K562 (cell line): Measurements from ENCODE around the gene LMBRD1. TPM values are rescaled to one million over a fixed set of nuclear protein-coding genes. Genes with fewer than 3 reads are reported as not detected.

Source experiments
- ATAC-seq: fragments of 200-7000 bp; cut with Tn5 transposase; 3 replicates; pipeline ENCODE4 v1.9.1; 2020; ENCODE audit warnings: moderate library complexity
- BruUV-seq: library from RNA; stranded (reverse); fragments of 400-500 nt; replicated peaks from 2 replicates; lab custom pipeline; 2021; lab: Mats Ljungman, UMichigan
- CTCF ChIA-PET: fragments of 300-600 bp; formaldehyde crosslinking; extraction: SDS; loops from one replicate; lab custom pipeline; 2021; ENCODE audit warnings: low intra/inter-chr PET ratio; lab: Yijun Ruan, JAX
- POLR2A ChIA-PET: fragments of 300-600, 350-650 bp; sonication (Branson Sonifier 250); formaldehyde crosslinking; extraction: SDS; loops from one replicate; lab custom pipeline; 2021; ENCODE audit warnings: antibody characterized with exemption, inconsistent platforms; lab: Yijun Ruan, JAX
- DNase-seq, 4 experiments: peaks; one replicate each; pipeline versions ENCODE4 v3.0.0 to v3.0.0-alpha.2; 2011 to 2018; ENCODE audit warnings: low spot score in 3 of 4, mixed read lengths in 3 of 4; ENCODE audit errors: extremely low read depth in 1 of 4
- FAIRE-seq: peaks from 2 replicates; lab custom pipeline; 2011; peaks lifted over from hg19 to GRCh38; lab: Jason Lieb, UNC
- H2AFZ ChIP-seq: 2 replicates; pipeline ENCODE4 v1.6.0; 2011; ENCODE audit warnings: low read depth, low read length, control low read depth, inconsistent platforms
- H3K27ac ChIP-seq: fragments of 200-600 bp; 3 replicates; pipeline ENCODE4 v1.8.0; 2011; ENCODE audit warnings: low read depth, mild to moderate bottlenecking, control low read depth, inconsistent platforms, low read length, moderate library complexity, mixed read lengths; ENCODE audit errors: extremely low read depth
- H3K27me3 ChIP-seq, 2 experiments: fragments of 300-600 bp in 1 of 2; 2 replicates in 1 of 2; 3 replicates in 1 of 2; pipeline versions ENCODE4 v1.6.0 to v1.8.0; 2011; ENCODE audit warnings: inconsistent platforms in 2 of 2, low read length in 2 of 2, mild to moderate bottlenecking in 1 of 2, mixed read lengths in 1 of 2, moderate library complexity in 1 of 2; ENCODE audit not compliant: control insufficient read depth in 2 of 2, insufficient read depth in 2 of 2
- H3K36me3 ChIP-seq: fragments of 300-600 bp; 3 replicates; pipeline ENCODE4 v1.8.0; 2011; ENCODE audit warnings: mild to moderate bottlenecking, low read length, inconsistent platforms; ENCODE audit not compliant: control insufficient read depth, insufficient read depth
- H3K4me1 ChIP-seq, 2 experiments: fragments of 200-600 bp in 1 of 2; replicated peaks in 1 of 2; 2 replicates in 1 of 2; 3 replicates in 1 of 2; pipeline versions ENCODE4 v1.5.1 to v1.8.0; 2011; ENCODE audit warnings: inconsistent platforms in 2 of 2, low read length in 2 of 2, mild to moderate bottlenecking in 1 of 2, mixed read lengths in 1 of 2, moderate library complexity in 1 of 2; ENCODE audit not compliant: control insufficient read depth in 2 of 2, insufficient read depth in 2 of 2
- H3K4me2 ChIP-seq: 2 replicates; pipeline ENCODE4 v1.6.1; 2011; ENCODE audit warnings: low read length, control low read depth, inconsistent platforms, mixed read lengths; ENCODE audit not compliant: insufficient read depth
- H3K4me3 ChIP-seq: fragments of 200-600 bp; sonication (generic), shearing (Covaris generic); 2 replicates; pipeline ENCODE4 v1.5.1; 2016; ENCODE audit warnings: control low read depth, inconsistent platforms
- H3K79me2 ChIP-seq: fragments of 200-600 bp; 3 replicates; pipeline ENCODE4 v1.8.0; 2011; ENCODE audit warnings: low read length, inconsistent platforms; ENCODE audit not compliant: control insufficient read depth, insufficient read depth
- H3K9ac ChIP-seq, 2 experiments: 2 replicates each; pipeline versions ENCODE4 v1.6.0 to v1.6.1; 2011; ENCODE audit warnings: low read depth in 2 of 2, low read length in 2 of 2, control low read depth in 1 of 2, inconsistent platforms in 1 of 2, mild to moderate bottlenecking in 1 of 2, mixed read lengths in 1 of 2; ENCODE audit not compliant: insufficient read depth in 1 of 2
- H3K9me1 ChIP-seq: one replicate; pipeline ENCODE4 v1.6.0; 2011; ENCODE audit warnings: inconsistent platforms, mild to moderate bottlenecking, low read length, moderate library complexity; ENCODE audit not compliant: control insufficient read depth, insufficient read depth
- H3K9me3 ChIP-seq: replicated peaks from 2 replicates; pipeline ENCODE4 v1.5.1; 2011; ENCODE audit warnings: low read depth, low read length, inconsistent platforms; ENCODE audit not compliant: control insufficient read depth, insufficient read depth
- H4K20me1 ChIP-seq: replicated peaks from 2 replicates; pipeline ENCODE4 v1.6.1; 2011; ENCODE audit warnings: low read length, inconsistent platforms, mixed read lengths; ENCODE audit not compliant: control insufficient read depth, insufficient read depth
- DACH1 ChIP-seq: fragments of 450-650 bp; IDR thresholded peaks from 2 replicates; pipeline ENCODE4 v1.6.1; 2018; ENCODE audit not compliant: partially characterized antibody
- GATAD2B ChIP-seq: fragments of 450-650 bp; IDR thresholded peaks from 2 replicates; pipeline ENCODE4 v1.6.1; 2017; ENCODE audit warnings: mild to moderate bottlenecking, borderline replicate concordance
- HDAC6 ChIP-seq: IDR thresholded peaks from 2 replicates; pipeline ENCODE4 v1.6.1; 2012; ENCODE audit warnings: low read depth, mild to moderate bottlenecking, control low read depth, inconsistent platforms, low read length, moderate library complexity
- NFYB ChIP-seq: IDR thresholded peaks from 2 replicates; pipeline ENCODE4 v1.6.1; 2011; ENCODE audit warnings: mild to moderate bottlenecking, moderate library complexity; ENCODE audit not compliant: insufficient read length; ENCODE audit errors: extremely low read depth
- NR3C1 ChIP-seq: sonication (generic); formaldehyde crosslinking; IDR thresholded peaks from 2 replicates; pipeline ENCODE4 v1.8.1; 2022; ENCODE audit warnings: missing genetic modification reagents
- RREB1 ChIP-seq: fragments of 250-450 bp; sonication (Bioruptor Pico); IDR thresholded peaks from 2 replicates; pipeline ENCODE4 v1.4.0; 2020
- THAP7 ChIP-seq: fragments of 250-450 bp; sonication (Bioruptor Pico); IDR thresholded peaks from 2 replicates; pipeline ENCODE4 v1.5.0; 2021
- ZBTB17 ChIP-seq: fragments of 450-650 bp; formaldehyde crosslinking; IDR thresholded peaks from 2 replicates; pipeline ENCODE4 v1.4.0; 2020; ENCODE audit warnings: mild to moderate bottlenecking
- ZNF316 ChIP-seq: fragments of 450-650 bp; IDR thresholded peaks from 2 replicates; pipeline ENCODE4 v1.6.1; 2016
- ZNF561 ChIP-seq: fragments of 450-650 bp; formaldehyde crosslinking; conservative IDR thresholded peaks from 2 replicates; pipeline ENCODE4 v1.4.0; 2020; ENCODE audit warnings: mild to moderate bottlenecking, moderate library complexity
- ZNF830 ChIP-seq: fragments of 250-450 bp; sonication (Bioruptor Pico); IDR thresholded peaks from 2 replicates; pipeline ENCODE4 v1.5.0; 2021; ENCODE audit warnings: mild to moderate bottlenecking
- WGBS: fragments of 100-300 bp; shearing (Covaris generic); methylation state at CpG from one replicate; pipeline ENCODE4 v1.1.6; 2016; ENCODE audit warnings: low coverage, mixed read lengths; ENCODE audit not compliant: insufficient coverage; ENCODE audit errors: missing lambda C conversion rate; 5-methylcytosine and 5-hydroxymethylcytosine counted together
- in situ Hi-C: fragments of 300-500 bp; cut with MboI; formaldehyde crosslinking; loops from 4 replicates; pipeline ENCODE4 v1.15.0; 2018; ENCODE audit warnings: inconsistent platforms, mixed read lengths
- intact Hi-C: fragments of 100-400 bp; cut with micrococcal nuclease; formaldehyde crosslinking; loops from 2 replicates; pipeline ENCODE4 v1.14.2; 2022
- polyA plus RNA-seq, 8 experiments: library from polyadenylated mRNA; depleted of rRNA in 4 of 8; stranded (reverse) in 5 of 8; unstranded in 3 of 8; fragments of >200 nt; fragmentation: Nextera tagmentation in 2 of 8; fragmentation: Illumina TruSeq in 1 of 8; extraction: Ambion mirVana in 2 of 8; extraction: Trizol in 1 of 8; gene quantifications; 2 replicates each; pipeline versions ENCODE4 v1.2.1 to v1.2.3, GENCODE V29; 2011 to 2014; ENCODE audit warnings: inconsistent platforms in 1 of 8, missing spikeins in 1 of 8
- total RNA-seq, 7 experiments: library from RNA; depleted of rRNA in 6 of 7; stranded (reverse); fragments of >200 nt in 6 of 7; fragmentation: Illumina TruSeq in 2 of 7; extraction: Trizol in 2 of 7; gene quantifications; 2 replicates each; pipeline versions ENCODE4 v1.2.1 to v1.2.3, GENCODE V29; 2011 to 2021; ENCODE audit warnings: low replicate concordance in 1 of 7

The LMBRD1 gene
- total and polyA plus RNA-seq, 9 of the 15 experiments (the other 6 are each of a cell fraction or from before 2014, with no cell fraction given): 14.0 to 85.2 (median 26.5) TPM

DNA sequence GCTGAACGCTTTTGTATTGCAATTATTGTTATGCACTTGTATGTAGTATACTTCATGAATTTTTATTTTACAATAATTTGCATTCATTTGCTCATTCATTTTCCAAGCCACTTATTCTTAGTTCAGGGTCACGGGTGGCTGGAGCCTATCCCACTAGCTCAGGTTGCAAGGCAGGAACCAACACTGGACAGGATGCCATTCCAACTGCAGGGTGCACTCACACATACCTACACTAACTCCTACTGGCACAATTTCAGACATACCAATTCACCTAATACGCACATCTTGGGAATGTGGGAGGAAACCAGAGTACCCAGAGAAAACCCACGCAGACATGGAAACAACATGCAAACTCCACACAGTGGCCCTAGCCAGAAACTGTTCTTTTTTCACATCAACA is 61.8 kb downstream of the LMBRD1 start:
- no peak overlapping the region for H3K4me3 ChIP-seq
- FAIRE-seq: no peak
- ChIA-PET POLR2A (interaction anchor here (1.0 kb wide), 1 partner anchor 397 kb away, joined by 3 read pairs; no protein-coding TSS in a partner anchor), CTCF (no interaction called here)
- H3K4me2 ChIP-seq: no peak overlapping the region
- in situ Hi-C loops: no loop called here
- H3K27me3 ChIP-seq: no peaks in the 10 kb centered on the region
- WGBS: 85% methylated on average over 4 of the region's 4 CpGs
- BruUV-seq: no TSS peak
- H3K9ac ChIP-seq: no peak overlapping the region
- H3K27ac ChIP-seq: no peak overlapping the region
- peaks cover 6% of the 10 kb centered on the region; the same call in 2 of the 3 replicates for H3K36me3 ChIP-seq
- no peak for DNase-seq
- H4K20me1 ChIP-seq: no peaks in the 10 kb centered on the region
- intact Hi-C loops: loop anchor here (5.0 to 10.0 kb wide), 2 partner anchors 62 to 370 kb away; partner anchors contain the start of gene LMBRD1
- no peak; the same call in 2 of the 3 replicates for ATAC-seq
- H3K9me1 ChIP-seq: no peaks in the 10 kb centered on the region
- H3K4me1 ChIP-seq: no peaks in the 10 kb centered on the region
- no peak for TF ChIP-seq NFYB
- TF ChIP-seq DACH1: no peak
- no peak for TF ChIP-seq HDAC6
- no peak overlapping the region for H2AFZ ChIP-seq
- H3K9me3 ChIP-seq: no peaks in the 10 kb centered on the region
- no peaks in the 10 kb centered on the region for H3K79me2 ChIP-seq

- Histone ChIP-seq H3K4me2 (no peak overlapping the region), H3K79me2 (no peaks in the 10 kb centered on the region), H3K9ac (no peak overlapping the region), H3K9me3 (no peaks in the 10 kb centered on the region), H3K4me1 (no peaks in the 10 kb centered on the region), H3K9me1 (no peaks in the 10 kb centered on the region), H2AFZ (no peak overlapping the region), H3K4me3 (no peak overlapping the region), H3K27ac (no peak overlapping the region), H3K36me3 (peaks cover 2% of the 10 kb centered on the region; the same call in 1 of the 3 replicates), H3K27me3 (no peaks in the 10 kb centered on the region), H4K20me1 (no peaks in the 10 kb centered on the region)
- no TSS peak for BruUV-seq
- DNase-seq: peak; percentile 12 to 19 (median 18)
- in situ Hi-C loops (no loop called here), intact Hi-C loops (loop anchor here (2.0 to 10.0 kb wide), 3 partner anchors 135 to 434 kb away; partner anchors contain the start of gene COL19A1)
- ChIA-PET CTCF (interaction anchor here (1.0 kb wide), 1 partner anchor 433 kb away, joined by 3 read pairs; no protein-coding TSS in a partner anchor), POLR2A (no interaction called here)
- no peak for FAIRE-seq
- peak; percentile 83 for ATAC-seq
- 22% methylated on average over 2 of the region's 2 CpGs for WGBS
- TF ChIP-seq ZNF830: no peak
- no peak for TF ChIP-seq ZNF316
- no peak for TF ChIP-seq ZBTB17 (CRISPR knock-in tag)
- TF ChIP-seq GATAD2B: no peak
- no peak for TF ChIP-seq RREB1 (CRISPR knock-in tag)
- TF ChIP-seq THAP7 (CRISPR knock-in tag): no peak
- no peak for TF ChIP-seq NR3C1 (CRISPR knock-in tag)
- TF ChIP-seq ZNF561: no peak
Observed at GRCh38 chr6:69732640-69733039, 64.2 kb downstream of the LMBRD1 start.
